GM21515 (cell line): ENCODE measurements around the gene GRB14.
"Not testable (repeated sequence)": the region's sequence is repeated elsewhere in the genome, so short reads cannot be mapped to it uniquely, and the experiment has no call there.

Experiments used
- ATAC-seq: cut with Tn5 transposase; IDR thresholded peaks from one replicate; pipeline ENCODE4 v1.9.1; 2021; ENCODE audit not compliant: unreplicated experiment

The GRB14 gene

DNA sequence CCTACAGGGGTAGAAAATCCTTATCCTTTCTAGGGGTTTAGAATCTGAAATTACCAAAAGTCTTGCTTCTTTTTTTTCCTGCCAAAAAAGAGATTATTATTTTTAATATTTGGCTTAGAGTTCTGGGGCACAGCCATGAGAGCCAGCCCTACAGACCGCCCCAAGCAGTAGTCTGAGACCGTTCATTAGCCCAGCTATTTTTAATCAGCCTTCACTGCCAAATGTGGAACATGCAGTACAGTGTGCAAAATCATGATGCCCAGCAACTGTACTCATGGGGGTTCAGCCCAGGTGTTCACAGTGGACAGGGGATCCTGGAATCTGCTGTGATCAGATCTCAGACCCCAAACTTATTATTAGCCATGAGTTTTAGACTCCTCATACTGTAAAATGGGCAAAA is 60.4 kb downstream of the GRB14 start:
- no peak for ATAC-seq

DNA sequence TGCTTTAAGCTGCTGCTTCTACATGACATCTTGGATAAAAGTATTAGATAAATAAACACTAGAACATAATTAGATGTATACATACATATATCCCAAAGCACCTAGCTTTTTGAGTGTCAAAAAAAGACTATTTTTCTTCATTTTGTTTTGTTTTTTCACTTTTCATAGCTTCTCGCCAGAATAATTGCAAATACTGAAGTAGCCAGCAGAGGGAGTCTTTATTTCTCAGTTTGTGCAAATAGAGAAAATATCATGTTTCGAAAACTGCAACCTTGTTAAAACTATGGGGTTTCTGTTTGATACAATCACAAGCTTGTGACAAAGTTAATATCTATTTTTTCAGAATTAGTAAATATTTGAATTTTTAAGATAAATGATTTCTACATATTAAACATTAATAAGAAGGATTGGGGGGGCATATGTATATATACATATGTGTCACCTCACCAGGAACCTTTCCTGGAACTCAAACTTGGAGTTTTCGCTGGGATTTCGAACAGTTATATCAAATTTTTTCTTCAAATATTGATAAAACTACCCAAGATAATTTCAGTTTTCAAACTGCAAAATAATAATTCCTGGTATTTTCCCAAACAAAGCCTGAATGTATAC is 61.0 kb downstream of the GRB14 start:
- ATAC-seq = no peak

DNA sequence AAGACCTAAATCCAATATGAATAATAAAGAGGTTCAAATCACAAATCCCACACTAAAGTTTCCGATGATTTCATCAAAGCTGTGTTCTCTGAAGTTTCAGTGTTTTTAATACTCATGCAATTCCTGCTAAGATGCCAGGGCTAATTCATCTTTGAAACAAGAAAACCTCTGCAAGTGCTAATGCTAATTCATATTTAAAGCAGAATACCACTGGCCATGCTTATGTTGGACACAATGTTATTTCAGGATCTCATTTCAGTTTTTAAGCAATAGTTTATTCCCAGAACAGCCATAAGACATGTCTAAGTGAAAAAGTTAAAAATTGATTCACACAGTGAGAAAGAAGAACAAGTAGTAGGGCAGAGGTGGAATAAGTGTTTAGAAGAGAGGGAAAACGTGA is 62.8 kb downstream of the GRB14 start:
- no peak for ATAC-seq

DNA sequence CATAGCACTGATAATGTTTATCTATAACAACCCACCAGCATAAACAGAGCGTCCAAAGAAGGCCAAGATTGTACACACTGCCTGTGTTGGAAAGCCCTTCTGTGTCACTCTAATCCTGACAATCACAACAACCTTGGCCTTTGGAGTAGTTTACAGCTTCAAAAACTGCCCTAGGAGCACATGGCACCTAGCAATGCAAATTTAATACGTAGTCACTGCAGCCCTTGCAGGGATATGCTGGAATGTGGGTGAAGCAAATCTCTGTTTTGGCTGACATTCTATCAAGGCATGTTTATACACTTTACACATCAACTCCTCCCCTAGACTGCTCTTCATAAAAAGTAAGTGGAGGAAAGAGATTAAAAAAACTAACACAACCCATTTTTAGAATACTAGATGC is 66.8 kb downstream of the GRB14 start:
- ATAC-seq = no peak

DNA sequence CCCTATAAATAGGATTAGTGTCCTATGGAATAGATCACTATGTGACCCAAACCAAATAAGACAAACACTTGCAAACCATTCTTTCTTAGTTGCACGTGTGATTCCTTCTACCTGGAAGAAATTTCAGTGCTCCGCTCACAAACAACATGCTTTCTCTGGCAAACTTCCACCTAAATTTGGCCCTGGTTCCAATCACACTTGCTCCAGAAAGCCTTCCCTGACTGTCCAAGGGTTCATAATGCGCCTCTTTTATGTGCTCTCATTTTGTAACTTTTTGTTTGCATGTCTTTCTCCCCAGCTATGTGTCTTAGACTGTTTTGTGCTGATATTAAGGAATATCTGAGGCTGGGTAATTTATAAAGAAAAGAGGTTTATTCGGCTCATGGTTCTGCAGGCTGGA is 69.8 kb downstream of the GRB14 start:
- ATAC-seq = no peak

DNA sequence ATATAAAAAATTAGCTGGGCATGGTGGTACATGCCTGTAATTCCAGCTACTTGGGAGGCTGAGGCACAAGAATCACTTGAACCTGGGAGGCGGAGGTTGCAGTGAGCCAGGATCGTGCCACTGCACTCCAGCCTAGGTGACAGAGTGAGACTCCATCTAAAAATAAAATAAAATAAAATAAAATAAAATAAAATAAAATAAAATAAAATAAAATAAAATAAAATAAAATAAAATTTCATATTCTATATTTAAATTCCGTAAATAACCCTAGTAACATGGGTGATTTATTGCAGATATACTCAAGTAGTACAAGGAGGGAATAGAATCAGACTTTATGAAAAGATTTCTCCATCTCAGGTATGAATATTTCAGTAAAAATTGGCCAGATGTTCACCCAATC is 71.6 kb downstream of the GRB14 start:
- ATAC-seq = not testable (repeated sequence)

DNA sequence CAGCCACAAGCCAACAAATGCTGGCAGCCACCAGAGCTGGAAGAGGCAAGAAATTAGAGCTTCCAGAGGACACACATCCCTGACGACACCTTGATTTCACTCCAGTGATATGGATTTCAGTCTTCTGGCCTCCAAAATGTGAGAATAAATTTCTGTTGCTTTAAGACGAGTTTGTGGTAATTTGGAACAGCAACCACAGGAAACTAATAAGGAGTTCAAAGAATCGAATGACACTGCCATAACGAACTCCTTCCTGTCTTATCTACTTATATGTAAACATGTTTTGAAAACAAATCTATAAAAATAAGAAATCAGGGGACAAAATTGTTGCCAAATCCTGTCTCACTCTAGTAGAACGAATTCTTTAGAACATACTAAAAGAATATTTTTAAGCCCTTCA is 75.8 kb downstream of the GRB14 start:
- no peak for ATAC-seq

DNA sequence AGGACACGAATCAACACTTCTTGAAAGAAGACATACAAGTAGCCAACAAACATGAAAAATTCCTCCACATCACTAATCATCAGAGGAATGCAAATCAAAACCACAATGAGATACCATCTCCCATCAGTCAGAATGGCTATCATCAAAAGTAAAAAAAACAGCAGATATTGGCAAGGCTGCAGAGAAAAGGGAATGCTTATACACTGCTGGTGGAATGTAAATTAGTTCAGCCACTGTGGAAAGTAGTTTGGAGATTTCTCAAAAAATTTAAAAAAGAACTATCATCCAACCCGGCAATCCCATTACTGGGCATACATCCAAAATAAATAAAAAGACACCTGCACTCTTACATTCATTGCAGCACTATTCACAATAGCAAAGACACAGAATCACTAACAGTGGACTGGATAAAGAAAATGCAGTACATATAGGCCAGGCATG is 78.7 kb downstream of the GRB14 start:
- no peak for ATAC-seq

DNA sequence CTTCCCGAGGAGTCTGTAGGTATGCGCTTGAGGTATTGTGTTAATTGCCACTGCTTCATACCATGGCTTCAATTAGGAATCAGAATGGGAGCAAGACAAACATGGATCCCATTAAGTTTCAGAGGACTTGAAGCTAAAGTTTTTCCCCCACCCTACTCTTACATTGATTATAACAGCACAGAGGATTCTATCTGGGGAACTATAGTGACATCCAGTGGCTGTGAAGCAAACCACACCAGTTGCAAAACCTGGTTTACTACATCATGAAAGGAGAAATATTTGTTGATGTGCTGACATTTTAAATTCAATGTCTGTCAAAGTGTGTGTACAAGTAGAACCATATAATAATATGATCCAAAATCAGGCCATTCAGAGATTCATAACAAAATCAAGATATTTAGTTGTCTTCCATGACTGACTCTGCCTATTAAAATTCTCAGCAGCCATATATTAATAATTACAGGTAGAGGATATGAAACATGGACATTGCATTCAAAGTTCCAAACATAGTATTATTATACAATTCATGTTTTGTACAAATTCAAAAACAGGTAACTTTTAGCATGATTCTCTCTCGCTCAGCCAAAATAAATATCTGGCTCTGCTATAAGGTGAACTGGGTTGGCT is 82.9 kb downstream of the GRB14 start:
- peak; percentile 75 for ATAC-seq

DNA sequence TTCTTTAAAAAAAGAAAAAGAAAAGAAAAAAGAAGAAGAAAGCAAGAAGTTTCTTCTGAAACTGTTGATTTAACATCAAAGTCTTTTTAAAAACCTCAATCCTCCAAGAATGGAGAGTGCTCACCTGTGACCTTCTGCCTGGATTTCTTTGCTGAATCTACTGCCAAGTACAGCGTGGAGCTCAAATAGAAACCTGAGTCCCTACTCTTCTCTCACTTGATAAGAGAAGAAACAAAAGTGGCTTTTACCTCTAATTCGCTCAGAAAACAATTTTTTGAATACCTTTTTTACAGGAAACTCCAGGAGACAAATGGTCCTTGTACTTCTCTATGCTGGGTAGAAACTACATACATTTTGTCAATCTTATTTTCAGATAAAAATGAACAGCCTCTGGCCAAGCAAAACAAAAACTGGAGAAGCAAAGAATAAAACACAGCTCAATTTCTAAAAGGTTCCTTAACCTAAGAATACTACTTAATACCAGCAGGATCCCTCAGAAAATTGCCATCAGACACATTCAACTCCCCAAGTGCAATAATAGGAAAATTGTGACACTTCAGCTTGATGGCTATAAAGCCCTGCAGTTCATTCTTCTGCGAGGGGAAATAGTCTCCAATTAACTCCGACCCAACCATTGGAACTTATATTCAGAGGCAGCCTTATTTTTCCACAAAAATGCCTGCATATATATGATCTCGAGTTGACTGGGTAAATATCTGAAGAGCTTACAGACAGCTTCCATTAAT is 85.8 kb downstream of the GRB14 start:
- ATAC-seq = no peak

DNA sequence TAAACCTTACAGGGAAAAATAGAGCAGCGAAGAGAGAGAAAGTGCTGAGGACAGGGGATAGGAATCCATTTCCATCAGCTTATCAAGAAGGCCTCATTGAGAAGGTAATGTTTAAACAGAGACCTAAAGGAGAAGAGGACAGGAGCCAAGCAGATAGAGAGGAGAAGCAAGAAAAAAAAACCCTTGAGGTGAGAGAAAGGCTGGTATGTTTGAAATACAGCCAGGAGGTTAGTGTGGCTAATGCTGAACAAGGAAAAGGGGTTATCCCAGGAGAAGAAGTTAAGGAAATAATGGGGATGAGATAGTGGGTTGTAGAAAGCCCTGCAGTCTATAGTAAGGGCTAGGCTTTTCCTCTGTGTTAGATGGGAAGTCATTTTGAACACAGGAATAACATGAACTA is 90.8 kb downstream of the GRB14 start:
- no peak for ATAC-seq

DNA sequence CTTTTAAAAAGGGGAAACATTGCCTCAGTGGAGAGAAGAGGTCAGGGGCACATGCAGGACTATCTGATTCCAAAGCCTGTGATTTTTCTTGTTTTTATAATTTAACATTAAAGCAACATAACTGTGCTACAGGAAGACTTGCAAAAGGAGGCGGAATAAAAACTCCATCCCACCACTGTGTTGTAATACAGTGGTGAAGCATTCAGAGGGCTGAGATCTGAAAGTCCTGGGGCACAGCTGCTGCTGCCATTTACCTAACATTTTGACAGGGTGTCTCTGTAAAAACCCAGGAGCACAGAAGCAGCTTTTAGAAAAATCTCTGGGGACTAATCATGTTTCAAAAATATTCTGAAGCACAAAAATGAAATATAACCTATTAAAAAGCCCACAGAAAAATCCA is 97.6 kb downstream of the GRB14 start:
- no peak for ATAC-seq

DNA sequence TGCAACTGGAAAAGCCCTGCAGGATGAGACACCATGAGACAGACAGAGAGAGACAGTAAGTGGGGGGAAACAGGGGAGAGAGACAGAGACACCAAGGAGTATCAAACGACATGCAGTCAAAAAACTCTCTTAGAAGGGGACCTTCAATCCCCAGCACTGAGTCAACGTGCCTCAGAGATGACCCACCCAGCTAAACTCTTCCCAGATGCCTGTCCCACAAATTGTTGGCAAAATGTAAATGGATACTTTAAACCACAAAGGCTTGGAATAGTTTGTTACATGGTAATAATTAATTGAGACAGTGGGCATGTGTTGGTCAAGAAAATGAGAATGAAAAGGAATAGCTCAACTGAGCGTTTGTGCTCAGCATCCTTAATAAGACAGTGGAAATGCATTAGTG is 98.3 kb downstream of the GRB14 start:
- ATAC-seq = no peak

DNA sequence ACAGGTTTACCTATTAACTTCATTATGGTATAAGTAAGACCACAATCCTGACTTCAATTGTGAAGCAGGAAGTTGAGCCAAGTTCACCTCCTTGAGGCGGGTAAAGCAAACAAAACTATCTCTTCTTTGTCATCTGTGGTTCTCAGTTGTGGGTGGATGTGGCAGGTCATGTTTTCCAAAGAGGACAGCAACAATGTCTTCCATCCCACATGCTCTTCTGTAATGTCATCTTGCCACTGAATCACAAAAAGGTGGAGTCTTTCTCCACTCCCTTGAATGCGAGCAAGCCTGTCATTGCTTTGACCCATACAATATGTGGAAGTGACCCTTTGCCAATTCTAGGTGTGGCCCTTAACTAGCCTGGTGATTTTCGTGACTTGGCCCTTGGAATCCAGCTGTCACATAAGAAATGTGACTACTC is 98.7 kb downstream of the GRB14 start:
- ATAC-seq = no peak

DNA sequence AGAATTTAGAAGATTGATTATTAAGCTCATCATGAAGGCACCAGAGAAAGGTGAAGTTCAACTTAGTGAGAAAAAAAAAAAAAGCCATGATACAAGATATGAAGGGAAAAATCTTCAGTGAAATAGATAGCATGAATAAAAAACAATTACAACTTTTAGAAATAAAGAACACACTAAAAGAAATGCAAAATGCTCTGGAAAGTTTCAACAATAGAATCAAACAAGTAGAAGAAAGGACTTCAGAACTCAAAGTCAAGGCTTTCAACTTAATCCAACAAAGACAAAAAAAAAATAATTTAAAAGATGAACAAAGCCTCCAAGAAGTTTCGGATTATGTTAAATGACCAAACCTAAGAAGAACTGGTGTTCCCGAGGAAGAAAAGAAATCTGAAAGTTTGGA is 105.5 kb downstream of the GRB14 start:
- no peak for ATAC-seq

DNA sequence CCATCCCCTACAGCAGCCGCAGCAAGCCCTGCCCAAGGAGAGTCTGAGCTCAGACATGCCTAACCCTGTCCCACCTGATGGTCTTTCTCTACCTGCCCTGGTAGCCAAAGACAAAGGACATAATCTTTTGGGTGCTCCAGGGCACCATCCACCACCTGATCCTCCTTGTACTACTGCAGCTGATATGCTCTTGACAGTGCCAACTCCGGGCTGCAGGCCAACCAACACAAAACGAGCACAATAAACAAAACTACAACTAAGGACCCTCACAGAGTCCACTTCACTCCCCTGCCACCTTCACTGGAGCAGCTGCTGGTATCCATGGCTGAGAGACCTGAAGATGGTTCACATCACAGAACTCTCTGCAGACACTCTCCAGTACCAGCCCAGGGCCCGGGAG is 106.3 kb downstream of the GRB14 start:
- no peak for ATAC-seq

DNA sequence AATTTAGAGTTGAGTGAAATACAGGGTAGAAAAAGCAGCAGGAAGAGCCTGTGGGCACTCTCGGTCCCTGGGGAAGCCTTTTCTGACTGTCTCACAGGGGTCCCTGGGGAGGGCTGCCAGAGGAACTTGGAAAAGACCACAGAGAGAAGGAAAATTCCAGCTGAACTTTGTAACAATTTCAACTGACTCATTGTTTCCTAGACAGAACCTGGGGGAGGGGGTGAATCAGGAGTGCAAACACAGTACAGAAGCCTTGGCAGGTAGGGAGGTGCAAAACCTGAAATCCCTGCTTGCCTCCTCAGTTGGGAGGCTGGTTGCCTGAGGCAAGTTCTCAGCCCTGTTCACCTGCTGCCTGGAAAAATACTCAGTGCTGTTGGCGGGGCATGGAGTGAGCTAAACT is 106.8 kb downstream of the GRB14 start:
- ATAC-seq = no peak

DNA sequence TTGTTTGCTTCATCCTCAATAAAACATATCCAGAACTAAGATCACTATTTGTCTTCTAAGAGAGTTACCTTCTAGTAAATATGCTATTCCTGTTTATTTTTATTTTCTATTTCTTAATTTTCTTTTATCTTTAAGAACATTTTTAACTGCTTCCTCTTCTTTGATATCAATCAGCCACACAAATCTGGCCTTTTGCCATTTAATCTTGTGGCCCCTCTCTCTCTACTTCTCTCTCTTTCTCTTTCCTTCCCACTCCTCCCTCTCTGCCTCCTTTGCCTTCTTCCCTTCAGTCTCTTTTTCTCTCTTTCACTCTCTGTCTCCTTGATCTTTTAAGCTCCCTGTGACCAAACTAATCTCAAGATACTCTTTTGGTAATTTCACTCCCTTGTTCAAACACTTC is 108.4 kb downstream of the GRB14 start:
- ATAC-seq = no peak

DNA sequence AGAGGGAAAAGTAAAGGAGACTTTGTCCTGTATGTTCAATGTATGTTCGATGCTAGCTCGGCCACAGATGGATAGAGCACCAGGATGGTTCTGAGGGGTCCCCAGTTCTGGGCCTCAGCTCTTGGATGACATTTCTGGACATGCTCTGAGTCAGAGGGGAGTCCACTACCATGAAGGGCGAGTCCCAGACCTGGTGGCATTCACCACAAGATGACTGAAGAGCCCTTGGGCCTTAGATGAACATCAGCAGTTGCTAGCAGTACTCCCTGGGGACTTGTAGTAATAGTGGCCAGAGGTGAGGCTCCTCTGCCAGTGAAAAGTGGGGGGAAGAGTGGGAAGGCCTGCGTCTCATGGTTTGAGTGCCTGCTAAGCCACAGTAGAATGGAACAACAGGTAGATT is 109.5 kb downstream of the GRB14 start:
- no peak for ATAC-seq

DNA sequence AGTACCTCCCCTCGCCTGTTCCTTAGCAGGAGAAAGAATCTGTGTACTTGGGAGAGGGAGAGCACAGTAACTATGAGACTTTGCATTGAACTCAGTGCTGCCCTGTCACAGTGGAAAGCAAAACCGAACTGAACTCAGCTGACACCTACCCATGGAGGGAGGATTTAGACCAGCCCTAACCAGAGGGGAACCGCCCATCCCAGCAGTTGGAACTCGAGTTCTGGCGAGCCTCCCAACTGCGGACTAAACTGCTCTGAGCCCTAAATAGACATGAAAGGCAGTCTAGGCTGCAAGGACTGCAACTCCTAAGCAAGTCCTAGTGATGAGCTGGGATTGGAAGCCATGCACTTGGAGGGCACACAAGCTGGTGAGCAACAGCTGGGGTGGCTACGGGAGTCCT is 110.4 kb downstream of the GRB14 start:
- no peak for ATAC-seq

DNA sequence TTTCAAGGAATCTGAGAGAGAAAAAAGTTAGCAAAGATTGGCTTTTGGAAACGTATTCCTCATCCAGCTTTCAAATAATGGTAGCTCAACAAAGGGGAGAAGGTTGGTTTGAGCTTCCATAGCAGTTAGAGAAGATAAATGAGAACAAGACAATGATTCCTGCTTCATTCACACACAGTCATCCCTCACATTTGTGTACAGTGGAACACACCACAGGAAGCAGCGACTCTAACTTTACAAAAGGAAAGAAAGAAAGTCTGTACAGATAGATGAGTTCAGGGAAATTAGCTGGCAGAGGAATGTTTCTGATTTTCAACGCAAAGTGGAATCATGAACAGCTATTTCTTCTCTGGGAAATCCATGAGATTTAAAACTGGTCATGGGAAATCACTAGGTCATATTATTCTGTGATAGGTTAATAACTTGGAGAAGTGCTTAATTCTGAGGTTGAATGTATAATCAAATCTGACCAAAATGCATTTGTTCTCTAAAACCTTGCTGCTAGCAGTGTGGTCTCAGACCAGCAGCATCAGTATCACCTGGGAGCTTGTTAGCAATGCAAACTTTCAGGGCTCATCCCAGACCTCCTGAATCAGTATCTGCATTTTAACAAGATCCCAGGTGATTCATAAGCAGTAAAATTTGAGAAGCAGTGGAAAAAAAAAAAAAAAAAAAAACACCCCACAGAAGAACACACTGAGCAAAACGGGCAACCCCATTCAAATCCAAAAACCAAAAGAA is 112.0 kb downstream of the GRB14 start:
- no peak for ATAC-seq

DNA sequence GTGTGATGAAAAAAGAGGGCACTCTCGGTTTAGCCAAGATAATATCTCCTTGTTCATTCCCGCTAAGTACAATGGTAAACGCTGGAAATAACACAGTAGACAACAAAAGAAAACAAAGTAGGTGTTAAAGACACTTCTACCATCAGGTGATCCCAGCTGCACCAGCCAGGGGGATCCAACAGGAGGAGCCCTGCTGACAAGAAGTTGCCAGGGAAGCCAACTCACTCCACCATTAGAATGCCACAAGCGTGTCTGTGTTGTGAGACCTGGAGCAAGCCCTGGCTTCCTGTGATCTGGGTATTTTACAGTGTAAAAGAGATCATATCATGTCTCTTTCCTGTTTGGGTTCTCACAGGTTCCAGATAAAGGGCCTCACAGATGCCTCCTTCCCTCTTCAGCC is 117.0 kb downstream of the GRB14 start:
- ATAC-seq = no peak
